NCI-H526 (cell line): ENCODE data around the gene CPNE5.

ENCODE experiments used
- DNase-seq, 2 experiments: peaks; one replicate each; lab custom pipeline; 2025; lab: John Stamatoyannopoulos, UW

The CPNE5 gene

DNA sequence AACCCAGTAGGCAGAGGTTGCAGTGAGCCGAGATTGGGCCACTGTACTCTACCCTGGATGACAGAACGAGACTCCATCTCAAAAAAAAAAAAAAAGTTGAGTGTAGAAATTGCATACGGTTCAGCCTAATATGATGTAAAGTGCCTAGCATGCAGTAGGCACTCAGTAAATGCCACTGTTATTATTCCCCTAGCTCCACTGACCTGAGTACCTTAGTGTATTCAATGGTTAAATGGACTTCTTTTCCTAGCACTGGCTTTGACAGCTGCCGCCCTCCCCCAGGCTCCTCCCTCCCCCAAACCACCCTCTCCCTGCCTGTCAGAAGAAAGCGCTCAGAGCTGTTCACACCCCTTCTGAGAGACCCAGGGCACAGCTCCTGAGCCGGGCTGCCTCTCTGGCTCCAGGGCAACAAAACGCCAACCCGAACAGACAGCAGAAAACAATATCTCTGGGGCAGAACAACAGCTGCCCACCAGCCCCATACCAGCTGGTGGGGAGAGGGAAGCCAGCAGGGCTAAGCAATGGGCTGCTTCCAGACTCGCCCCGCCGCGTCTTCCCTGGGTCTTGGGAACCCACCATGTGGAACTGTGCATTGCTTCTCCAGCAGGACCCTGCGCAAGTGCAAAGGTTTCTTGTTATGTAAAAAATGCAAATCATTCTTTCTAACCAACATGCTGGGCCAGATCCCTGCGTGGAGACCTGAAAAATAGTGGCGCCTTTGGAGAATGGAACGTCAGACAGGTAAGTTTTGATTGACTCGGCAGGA lies 4.5 kb downstream of the CPNE5 start:
- DNase-seq, result peak; percentile 71 to 82

DNA sequence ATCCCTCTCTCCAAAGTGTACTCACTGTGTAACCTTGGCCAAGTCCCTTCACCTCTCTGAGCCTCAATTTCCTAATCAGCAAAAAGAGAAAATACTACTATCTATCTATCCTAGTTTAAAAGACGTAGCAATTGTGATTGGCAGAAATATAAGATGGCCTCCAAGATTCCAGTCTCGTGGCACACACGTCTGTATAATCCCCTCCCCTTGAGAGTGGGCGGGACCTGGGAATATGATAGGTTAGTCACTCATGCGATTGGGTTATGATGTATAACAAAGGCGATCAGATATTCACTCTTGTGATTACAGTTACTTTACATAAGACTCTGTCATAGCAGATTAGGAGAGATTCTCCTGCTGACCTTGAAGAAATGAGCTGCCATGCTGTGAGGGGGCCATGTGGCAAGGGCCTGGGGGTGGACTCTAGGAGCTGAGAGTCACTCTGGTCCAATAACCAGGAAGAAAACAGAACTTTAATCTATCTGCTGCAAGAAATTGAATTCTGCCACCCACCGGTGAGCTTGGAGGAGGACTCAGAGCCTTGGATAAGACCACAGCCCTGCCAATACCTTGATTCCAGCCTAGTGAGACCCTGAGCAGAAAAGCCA lies 6.0 kb downstream of the CPNE5 start:
- DNase-seq, result no peak

DNA sequence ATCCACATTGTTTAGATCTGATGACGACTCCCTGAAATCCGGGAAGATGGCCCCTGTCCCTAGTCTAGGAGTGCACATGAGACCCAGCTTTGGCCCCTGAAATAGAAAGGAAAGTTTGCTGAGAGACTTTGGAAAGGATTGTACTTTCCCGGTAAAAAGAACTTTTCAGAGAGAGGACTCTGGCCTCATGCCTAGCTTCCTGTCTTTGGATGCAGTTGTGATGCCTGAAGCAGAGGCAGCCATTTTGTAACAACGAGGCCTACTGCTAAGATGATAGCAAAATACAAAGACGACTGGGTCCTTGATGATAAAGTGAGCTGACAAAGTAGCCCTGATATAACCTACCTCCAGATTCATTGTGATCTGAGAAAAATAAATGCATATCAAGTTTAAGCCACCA lies 6.9 kb downstream of the CPNE5 start:
- DNase-seq, result no peak

DNA sequence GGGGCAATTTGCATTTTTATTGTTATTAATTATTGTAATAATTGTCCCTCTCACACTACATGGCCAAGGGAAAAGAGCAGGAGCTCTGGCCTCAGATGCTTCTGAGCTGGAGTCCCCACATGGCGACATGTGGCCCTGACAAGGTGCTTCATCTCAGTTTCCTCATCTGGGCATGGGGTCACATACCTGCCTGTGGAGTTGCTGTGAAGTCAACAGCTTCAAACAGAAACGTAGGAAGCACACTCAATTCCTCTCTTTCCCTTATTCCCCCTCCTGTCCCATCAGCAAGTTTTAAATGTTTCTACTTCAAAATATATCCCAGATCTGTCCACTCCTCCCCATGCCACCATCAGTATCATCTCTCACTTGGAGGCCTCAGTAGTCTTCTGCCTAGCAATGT lies 8.7 kb downstream of the CPNE5 start:
- DNase-seq, result no peak

DNA sequence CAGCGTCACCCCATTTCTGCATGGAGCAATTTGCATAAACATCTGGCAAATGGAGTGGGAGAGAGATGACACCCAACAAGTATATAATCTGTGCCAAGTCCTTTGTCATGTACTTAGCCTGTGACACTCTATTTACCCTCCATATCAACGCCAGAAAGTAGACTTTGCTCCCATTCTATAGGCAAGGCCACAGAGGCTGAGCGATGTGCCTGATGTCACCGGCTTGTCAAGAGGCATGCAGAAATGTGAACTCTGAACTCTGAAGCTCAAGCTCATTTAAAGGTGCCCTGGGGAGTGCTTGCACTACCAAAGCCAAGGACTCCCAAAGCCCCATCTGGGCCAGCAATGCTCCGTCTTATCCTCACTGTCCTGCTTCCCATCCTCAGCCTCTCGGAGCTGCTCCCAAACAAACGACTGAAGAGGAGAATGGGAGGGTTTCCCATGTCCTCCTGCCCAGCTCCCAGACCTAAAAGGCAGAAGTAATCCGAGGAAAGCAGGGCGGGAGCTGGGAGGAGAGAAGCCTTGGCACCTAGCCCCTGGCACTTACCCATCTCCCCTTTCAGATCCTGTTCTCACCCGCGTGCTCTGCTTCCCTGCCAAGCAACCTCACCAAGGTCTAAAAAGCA lies 9.2 kb downstream of the CPNE5 start:
- DNase-seq, result no peak

DNA sequence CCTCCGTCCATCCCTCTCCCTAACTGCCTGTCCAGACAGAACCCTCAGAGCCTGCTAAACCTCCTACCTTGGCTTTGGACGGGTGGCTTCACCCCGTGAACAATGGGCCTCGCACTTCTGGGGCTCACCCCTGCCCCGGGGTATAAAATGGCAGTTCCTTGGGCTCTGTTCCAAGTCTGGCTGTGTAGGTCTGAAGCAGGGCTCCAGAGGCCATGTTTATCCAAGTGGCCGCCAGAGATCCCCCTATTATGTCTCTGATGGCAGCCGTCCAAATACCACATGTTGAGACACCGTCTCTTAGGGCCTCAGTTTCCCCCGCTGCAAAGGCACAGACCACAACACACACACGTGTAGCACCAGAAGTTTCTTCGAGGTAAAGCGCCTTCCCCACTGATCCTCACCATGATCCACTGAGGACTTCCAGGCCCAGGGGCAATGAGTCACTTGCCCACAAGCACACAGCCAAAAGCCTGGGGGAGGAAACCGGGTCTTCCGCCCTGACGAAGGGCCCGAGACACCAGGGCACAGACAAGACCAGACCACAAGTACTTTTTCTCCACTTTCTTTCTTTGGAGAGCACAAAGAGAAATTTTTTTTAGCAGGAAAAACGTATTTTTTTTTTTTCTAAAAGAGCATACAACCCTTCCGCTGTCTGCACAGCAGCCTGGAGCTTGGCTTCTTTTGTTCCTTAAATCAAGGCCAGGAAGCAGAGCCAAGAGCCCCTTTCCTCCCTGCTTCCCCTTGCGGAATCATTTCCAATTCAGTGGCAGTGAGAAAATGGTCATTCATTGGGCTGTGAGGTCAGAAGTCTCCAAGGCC lies 11.8 kb downstream of the CPNE5 start:
- DNase-seq, result no peak

DNA sequence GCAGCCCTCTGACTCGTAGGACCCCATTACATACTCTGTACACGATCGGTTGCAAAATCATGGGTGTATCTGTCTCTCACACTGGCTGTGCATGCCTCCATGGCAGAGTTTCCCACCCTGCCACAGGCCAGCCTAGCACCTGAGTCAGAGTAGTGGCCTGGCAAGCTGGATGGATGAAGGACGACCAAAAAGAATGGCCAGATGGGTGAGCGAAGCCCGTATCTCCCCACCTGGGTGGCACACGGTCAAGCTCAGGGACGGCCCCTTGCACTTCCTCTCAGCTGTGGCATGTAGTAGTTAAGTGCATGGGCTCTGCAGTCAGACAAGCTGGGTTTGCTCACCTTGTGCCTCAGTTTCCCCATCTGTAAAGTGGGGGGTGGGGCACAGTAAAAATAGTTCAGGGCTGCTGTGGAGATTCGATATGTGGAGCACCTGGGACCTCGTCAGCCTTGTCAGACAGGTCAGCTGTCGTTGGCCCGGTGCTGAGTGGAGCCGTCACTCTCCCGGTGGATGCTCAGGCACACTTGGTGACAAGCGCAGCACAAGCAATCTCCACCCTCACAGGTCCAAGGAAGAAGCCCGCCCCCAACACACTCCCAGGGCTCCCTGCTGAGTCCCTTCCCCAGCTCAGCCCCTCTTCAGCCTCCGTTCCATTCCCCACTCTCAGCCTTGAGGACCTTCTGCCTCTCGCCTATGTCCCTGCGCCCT lies 12.6 kb downstream of the CPNE5 start:
- no peak for DNase-seq

DNA sequence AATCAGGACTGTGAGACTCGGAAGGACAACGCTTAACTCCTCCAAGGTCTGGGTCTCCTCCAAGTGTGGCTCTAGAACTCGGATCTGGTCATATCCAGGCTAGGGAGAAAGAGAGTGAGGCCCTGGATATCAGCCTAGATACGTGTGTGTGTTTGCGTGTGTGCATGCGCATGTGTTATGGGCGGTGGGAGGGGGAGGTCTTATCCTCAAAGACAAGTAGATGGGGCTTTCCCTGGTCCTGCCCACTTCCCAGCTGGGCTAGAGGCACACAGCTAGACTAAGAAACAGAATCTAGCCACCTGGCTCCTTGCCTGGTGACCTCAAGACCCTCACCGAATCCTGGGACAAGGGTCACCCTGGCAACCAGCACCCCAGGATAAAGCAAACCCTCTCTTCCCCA lies 13.2 kb downstream of the CPNE5 start:
- DNase-seq, result no peak

DNA sequence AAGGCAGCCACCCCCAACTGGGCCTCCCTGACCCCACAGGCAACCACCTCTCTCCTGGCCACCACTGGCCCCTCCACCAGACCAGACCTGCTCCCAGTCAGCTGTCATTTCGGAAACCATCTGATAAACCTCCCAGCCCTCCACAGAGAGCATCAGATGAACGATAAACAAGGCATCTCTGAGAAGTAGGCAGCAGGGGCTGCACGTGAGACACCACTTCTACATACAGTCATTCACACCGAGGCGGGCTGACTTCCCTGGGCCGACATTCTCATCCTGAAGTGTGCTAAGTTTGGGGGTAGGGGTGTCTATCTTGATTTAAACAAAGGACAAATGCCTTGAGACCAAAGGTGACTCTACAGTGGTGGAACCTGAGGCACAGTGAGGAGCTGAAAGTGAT lies 13.8 kb downstream of the CPNE5 start:
- no peak for DNase-seq

DNA sequence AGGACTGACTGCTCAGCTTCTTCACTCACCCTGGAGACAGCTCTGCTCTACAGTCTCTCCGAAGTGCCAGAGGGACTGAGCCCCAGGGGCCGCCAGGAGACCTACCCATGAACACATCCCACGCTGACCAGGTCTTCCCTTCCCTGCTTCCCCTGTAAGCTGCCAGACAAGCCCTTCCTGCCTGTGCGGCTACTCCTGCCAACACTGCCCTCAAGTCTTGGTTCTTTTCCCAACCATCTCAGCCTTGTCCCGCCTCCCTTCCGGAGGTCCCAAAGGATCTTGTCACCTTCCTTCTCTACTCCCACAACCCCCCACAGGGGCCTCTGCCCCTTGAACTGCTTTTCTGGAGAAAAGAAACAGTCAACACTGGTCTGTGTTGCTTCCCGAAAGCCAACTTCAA lies 15.0 kb downstream of the CPNE5 start:
- DNase-seq, result no peak

DNA sequence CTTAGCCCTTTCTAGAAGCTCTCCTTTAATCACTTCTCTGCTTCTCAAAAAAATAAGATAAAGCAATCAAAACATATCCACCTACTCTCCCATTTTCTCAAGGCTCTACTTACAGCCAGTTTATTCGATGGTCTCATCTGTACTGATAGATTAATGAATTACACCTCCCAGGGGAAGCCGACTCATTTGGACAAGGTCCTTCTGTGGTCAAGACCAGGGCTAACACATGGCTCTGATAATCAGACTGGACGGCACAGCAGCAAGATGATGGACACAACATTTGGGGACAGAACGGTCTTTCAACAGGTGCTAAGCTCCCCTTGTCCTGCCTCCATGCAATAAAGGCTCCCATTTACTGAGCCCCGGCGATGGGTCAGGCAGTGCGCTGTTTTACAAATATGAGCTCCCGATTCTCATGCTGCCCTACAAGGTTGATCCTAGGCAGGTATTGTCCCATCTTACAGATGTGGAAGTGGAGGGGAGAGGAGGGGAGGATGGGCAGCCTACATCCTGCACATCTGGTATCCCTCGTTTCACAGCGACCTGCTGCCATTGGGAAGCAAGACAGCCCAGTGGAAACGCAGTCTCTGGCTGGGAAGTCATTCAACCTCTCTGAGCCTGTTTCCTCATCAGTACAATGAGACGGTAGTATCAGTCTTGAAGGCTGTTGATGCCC lies 15.7 kb downstream of the CPNE5 start:
- DNase-seq, result no peak

DNA sequence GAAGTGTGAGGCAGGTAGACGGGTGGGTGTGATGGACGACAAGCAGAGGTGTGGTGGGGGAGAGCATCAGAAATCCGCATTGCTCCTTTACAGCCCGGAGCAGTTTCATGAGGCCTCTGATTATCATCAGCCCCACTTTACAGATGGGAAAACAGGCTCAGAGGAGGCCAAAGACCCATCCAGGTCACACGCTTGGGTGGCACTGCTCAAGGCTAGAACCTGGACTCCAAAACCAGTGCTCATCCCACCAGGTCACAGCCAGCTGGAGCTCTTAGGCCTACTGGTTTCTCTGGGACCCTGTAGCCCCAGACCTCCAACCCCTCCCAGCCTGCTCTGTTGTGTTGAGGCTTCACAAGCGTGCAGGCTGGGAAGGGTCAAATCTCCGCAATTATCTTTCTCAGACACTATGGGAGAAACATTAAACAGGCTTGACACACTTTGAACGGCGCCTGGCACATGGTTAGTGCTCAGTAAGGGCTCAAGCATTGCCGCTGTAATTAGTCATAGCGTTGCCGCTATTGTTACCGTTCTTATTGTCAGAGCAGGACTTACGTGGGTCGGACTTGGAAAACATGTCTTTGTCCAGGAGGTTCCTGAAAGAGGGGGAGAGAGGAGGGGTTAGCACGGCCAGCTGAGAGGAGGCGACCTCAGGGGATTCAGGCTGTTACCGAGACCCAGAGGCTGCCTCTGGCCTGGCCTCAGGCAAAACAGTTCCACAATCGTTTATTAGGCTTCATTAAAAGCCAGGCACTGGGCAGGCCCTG lies 16.6 kb downstream of the CPNE5 start:
- DNase-seq, result no peak

DNA sequence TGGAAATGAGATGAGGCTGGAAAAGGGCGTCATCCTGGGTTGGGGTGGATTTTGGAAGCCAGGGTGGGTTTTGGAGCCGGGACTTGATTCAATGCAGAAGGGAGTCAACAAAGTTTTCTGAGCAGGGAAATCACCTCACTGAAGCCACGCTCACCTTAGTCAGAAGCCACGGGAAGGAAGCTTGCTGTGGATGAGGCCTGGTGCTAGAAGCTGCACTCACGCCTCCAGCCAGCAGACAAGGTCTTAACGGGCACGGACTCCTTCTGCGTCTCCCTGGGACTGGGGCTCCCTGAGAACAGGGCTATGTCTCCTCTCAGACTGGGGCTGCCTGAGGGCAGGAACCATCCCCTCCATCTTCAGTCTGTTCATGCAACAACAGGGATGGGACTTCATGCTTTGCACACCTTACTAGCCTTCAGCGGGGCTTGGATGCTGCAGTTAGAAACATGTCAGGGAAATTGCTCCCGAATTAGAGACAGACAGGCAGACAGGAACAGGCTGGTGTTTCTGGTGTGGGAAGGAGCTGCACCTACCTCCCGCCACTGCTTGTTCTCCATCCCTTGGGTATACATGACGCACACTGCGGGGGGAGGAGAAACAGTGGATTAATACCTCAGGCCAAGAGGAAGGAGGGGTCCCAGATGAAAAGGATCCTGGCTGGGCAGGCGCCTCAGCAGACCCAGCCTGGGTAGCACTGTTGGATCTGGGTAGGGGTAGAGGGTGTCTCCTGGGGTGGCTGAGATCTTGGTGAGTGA lies 17.5 kb downstream of the CPNE5 start:
- no peak for DNase-seq

DNA sequence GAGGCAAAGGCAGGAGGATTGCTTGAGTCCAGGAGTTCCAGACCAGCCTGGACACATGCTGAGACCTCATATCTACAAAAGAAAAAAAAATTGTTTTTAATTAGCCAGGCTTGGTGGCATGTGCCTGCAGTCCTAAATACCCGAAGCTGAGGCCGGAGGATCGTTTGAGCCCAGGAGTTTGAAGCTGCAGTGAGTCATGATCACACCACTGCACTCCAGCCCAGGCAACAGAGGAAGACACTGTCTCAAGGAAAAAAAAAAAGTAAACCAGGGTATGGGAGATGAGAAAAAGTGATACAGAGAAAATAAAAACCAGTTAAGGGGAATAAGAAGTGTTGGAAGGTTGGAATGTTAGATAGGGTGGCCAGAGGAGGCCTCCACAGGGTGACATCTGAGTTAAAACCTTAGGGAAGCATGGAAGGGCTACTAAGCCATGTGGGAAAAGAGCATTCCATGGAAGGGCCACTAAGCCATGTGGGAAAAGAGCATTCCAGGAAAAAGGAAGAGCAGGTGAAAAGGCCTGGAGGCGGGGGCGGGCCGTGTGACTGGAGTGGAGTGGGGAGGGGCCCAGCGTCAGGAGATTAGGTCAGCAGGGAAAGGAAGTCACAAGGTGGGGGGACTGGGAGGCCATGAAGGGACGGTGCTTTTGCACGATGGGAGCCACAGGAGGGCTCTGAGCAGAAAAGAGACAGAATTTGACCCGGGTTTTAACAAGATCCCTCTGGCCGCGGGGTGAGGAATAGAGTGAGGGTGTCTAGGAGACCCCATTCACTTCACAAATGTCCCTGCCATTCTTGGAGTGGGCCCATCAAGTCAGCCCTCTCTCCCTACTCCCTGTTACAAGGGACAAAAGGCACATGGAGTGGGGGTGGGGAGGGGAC lies 18.3 kb downstream of the CPNE5 start:
- DNase-seq, result no peak

DNA sequence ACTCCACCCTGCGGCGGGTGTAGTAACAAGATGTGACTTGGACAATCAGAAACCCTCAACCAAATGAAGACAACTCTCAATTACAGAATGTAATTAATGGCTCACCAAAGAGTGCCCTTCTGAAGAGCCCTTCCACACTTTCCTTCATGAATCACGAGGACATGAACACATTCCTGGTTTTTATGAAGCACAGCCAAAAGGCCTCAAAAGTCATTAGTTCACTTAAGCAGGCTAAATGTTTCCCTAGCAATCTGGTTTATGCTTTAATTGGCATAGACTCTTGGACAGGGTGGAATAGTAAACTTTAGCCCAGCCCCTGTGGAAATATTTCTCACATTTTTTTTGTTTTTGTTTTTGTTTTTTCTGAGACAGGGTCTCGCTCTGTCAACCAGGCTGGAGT lies 20.5 kb downstream of the CPNE5 start:
- no peak for DNase-seq

DNA sequence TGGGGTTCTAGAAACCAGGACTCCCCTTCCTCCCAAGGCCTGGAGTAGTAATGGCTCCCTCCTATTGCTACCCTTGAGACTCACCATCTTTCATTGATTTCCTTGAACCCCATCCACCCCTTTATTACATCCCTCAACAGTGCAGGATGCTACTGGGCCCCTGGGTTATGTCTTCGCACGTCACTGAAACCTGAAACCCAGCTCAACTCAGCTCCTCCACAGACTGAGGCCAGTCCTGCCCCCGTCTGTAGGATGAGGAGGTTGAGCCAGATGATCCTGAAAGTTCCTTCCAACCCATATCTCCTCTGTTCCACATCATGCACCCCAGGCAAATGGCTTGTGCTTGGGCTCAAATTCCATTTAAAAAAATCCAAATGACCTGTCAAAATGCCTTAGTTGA lies 21.4 kb downstream of the CPNE5 start:
- DNase-seq, result no peak

DNA sequence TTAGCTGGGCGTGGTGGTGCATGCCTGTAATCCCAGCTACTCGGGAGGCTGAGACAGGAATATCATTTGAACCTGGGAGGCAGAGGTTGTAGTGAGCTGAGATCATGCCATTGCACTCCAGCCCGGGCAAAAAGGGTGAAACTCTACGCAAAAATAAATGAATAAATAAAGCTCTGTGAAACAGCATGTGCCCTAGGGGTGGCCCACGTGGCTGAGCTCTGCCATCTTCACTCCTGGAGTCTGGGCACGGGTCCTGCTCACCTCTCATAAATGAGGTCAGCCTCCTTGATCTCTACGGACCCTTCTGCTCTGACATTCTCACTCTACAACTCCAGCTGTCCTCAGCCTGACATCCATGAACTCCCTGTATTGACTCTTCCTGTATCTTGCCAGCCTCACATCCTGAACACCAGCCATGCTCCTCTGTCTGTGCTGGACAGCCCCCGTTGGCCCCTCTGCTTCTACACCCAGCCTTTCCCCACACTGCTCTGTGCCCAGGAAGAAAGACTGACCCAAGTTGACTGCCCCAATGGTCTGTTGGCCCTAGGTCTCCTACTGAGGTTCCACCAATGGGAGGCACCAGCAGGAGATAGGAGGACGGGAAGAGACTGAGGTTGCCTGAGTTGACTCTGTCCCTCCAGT lies 21.9 kb downstream of the CPNE5 start:
- no peak for DNase-seq

DNA sequence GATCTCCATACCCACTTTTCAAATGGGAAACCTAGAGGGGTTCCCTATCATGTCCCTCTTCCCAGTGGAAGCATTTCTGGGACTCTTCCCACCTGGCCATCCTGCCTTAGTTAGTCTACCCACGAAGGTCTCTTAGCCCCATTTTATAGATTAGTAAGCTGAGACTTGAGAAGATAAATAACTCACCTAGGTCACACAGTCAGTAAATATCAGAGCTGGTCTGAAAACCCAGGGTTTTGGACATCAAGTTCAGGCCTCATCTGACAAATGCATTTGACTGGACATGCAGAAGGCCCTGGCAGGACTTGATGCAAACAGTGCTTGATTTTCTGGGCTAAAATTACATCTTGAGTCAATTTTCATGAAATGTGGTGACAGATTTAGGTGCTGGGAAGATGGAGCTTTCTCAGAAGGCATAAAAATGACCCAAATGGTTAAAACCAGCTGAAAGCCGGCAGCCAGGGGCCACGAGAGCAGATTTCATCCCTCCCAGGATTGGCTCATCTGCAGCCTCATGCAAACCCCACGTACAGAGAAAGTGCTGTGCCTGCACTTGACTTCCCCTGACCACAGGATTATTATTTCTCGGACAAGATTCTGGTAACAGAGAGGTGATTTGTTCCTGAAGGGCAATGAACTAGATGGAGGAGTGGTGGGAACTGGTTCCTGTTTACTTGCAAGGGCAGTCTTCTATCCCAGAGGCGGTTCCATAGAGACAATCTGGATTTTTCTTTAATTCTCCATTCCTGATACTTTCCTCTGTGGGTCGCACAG lies 23.1 kb downstream of the CPNE5 start:
- DNase-seq, result no peak
